HG02588 (cell line): ENCODE data around the gene MDFIC.

Experiments used
- ATAC-seq: cut with Tn5 transposase; IDR thresholded peaks from one replicate; pipeline ENCODE4 v1.9.1; 2021; ENCODE audit warnings: mild to moderate bottlenecking, moderate library complexity; ENCODE audit not compliant: unreplicated experiment

Gene MDFIC

GRCh38 chr7:114949231-114949630 lies 27.3 kb downstream of the MDFIC start:
- no peak for ATAC-seq

GRCh38 chr7:114952296-114952695 lies 30.4 kb downstream of the MDFIC start:
- no peak for ATAC-seq

- no peak for ATAC-seq
Observed at GRCh38 chr7:114953724-114954123, 31.8 kb downstream of the MDFIC start.

GRCh38 chr7:114956702-114957101 lies 34.8 kb downstream of the MDFIC start:
- no peak for ATAC-seq

- no peak for ATAC-seq
Observed at GRCh38 chr7:114957444-114957843, 35.5 kb downstream of the MDFIC start.

- ATAC-seq: peak; percentile 85
Observed at GRCh38 chr7:114959931-114960330, 38.0 kb downstream of the MDFIC start.

GRCh38 chr7:114962441-114962840 lies 40.5 kb downstream of the MDFIC start:
- no peak for ATAC-seq

GRCh38 chr7:114966156-114966555 lies 44.3 kb downstream of the MDFIC start:
- ATAC-seq: no peak

GRCh38 chr7:114969096-114969495 lies 47.2 kb downstream of the MDFIC start:
- no peak for ATAC-seq

GRCh38 chr7:114970308-114970707 lies 48.4 kb downstream of the MDFIC start:
- no peak for ATAC-seq

GRCh38 chr7:114970732-114971131 lies 48.8 kb downstream of the MDFIC start:
- ATAC-seq: no peak

GRCh38 chr7:114972567-114972966 lies 50.7 kb downstream of the MDFIC start:
- ATAC-seq: no peak

- no peak for ATAC-seq
Observed at GRCh38 chr7:114973147-114973546, 51.3 kb downstream of the MDFIC start.

GRCh38 chr7:114975401-114975800 lies 53.5 kb downstream of the MDFIC start:
- ATAC-seq: no peak

GRCh38 chr7:114976666-114977065 lies 54.8 kb downstream of the MDFIC start:
- no peak for ATAC-seq

GRCh38 chr7:114977277-114977676 lies 55.4 kb downstream of the MDFIC start:
- ATAC-seq: no peak

GRCh38 chr7:114979388-114979787 lies 57.5 kb downstream of the MDFIC start:
- ATAC-seq: no peak

GRCh38 chr7:114979803-114980507 lies 58.1 kb downstream of the MDFIC start:
- ATAC-seq: no peak

- no peak for ATAC-seq
Observed at GRCh38 chr7:114981323-114981722, 59.4 kb downstream of the MDFIC start.

- no peak for ATAC-seq
Observed at GRCh38 chr7:114985116-114985715, 63.3 kb downstream of the MDFIC start.

- no peak for ATAC-seq
Observed at GRCh38 chr7:114986190-114987180, 64.6 kb downstream of the MDFIC start.

- no peak for ATAC-seq
Observed at GRCh38 chr7:114988026-114988425, 66.1 kb downstream of the MDFIC start.
